HEK293 (cell line): ENCODE data around the gene MME.

Experiments
- CTCF ChIA-PET: fragments of 350-600 bp; formaldehyde crosslinking; extraction: SDS; loops from one replicate; lab custom pipeline; 2021; ENCODE audit warnings: antibody characterized with exemption; lab: Yijun Ruan, JAX
- POLR2A ChIA-PET: fragments of 300-600 bp; formaldehyde crosslinking; extraction: SDS; loops from one replicate; lab custom pipeline; 2020; ENCODE audit warnings: antibody characterized with exemption, inconsistent platforms; lab: Yijun Ruan, JAX
- H3K27ac ChIP-seq: fragments of 200-500 bp; sonication (Bioruptor generic); 2 replicates; pipeline ENCODE4 v1.5.1; 2014; ENCODE audit warnings: low read depth, low read length, control low read depth, inconsistent platforms; ENCODE audit errors: extremely low read depth
- H3K36me3 ChIP-seq, 2 experiments: fragments of 200-500 bp in 1 of 2; sonication (Bioruptor generic) in 1 of 2; 1 replicate in 1 of 2; 2 replicates in 1 of 2; pipeline ENCODE4 v1.5.1; 2014 to 2017; ENCODE audit warnings: inconsistent platforms in 2 of 2, low read length in 2 of 2; ENCODE audit not compliant: control insufficient read depth in 2 of 2, insufficient read depth in 1 of 2
- H3K4me1 ChIP-seq: fragments of 200-500 bp; sonication (Bioruptor generic); 2 replicates; pipeline ENCODE4 v1.5.1; 2014; ENCODE audit warnings: mild to moderate bottlenecking, low read length, inconsistent platforms; ENCODE audit not compliant: control insufficient read depth, insufficient read depth
- H3K4me3 ChIP-seq: 2 replicates; pipeline ENCODE4 v1.5.1; 2011; ENCODE audit warnings: low read depth, mild to moderate bottlenecking, control low read depth, low read length, moderate library complexity
- H3K9me3 ChIP-seq: fragments of 200-500 bp; sonication (Bioruptor generic); 2 replicates; pipeline ENCODE4 v1.5.1; 2014; ENCODE audit warnings: low read depth, low read length, inconsistent platforms; ENCODE audit not compliant: control insufficient read depth, insufficient read depth
- GLIS1 ChIP-seq: fragments of 450-650 bp; formaldehyde crosslinking; IDR thresholded peaks from 2 replicates; pipeline ENCODE4 v1.5.1; 2016; ENCODE audit warnings: missing biosample characterization, missing genetic modification characterization
- KLF1 ChIP-seq: fragments of 450-650 bp; formaldehyde crosslinking; IDR thresholded peaks from 2 replicates; pipeline ENCODE4 v1.5.1; 2016; ENCODE audit warnings: missing biosample characterization, missing genetic modification characterization
- KLF17 ChIP-seq: fragments of 450-650 bp; formaldehyde crosslinking; IDR thresholded peaks from 2 replicates; pipeline ENCODE4 v1.5.1; 2016; ENCODE audit warnings: missing biosample characterization, missing genetic modification characterization
- PRDM1 ChIP-seq: fragments of 450-650 bp; formaldehyde crosslinking; IDR thresholded peaks from 2 replicates; pipeline ENCODE4; 2016; ENCODE audit warnings: missing biosample characterization, missing genetic modification characterization
- SP3 ChIP-seq: fragments of 450-650 bp; formaldehyde crosslinking; IDR thresholded peaks from 2 replicates; pipeline ENCODE4 v1.5.1; 2016; ENCODE audit warnings: missing biosample characterization, missing genetic modification characterization
- SP7 ChIP-seq: fragments of 450-650 bp; formaldehyde crosslinking; IDR thresholded peaks from 2 replicates; pipeline ENCODE4 v1.5.1; 2016; ENCODE audit warnings: missing biosample characterization, missing genetic modification characterization
- TRIM28 ChIP-seq: IDR thresholded peaks from 2 replicates; pipeline ENCODE4 v1.6.1; 2011; ENCODE audit warnings: low read length, control low read depth, borderline replicate concordance
- ZBTB49 ChIP-seq: fragments of 450-650 bp; formaldehyde crosslinking; IDR thresholded peaks from 2 replicates; pipeline ENCODE4 v1.5.1; 2016; ENCODE audit warnings: missing biosample characterization, missing genetic modification characterization, low read depth
- ZNF112 ChIP-seq: fragments of 450-650 bp; formaldehyde crosslinking; IDR thresholded peaks from 2 replicates; pipeline ENCODE4 v1.5.0; 2017; ENCODE audit warnings: missing biosample characterization, missing genetic modification characterization
- ZNF140 ChIP-seq: fragments of 450-650 bp; formaldehyde crosslinking; IDR thresholded peaks from 2 replicates; pipeline ENCODE4 v1.5.1; 2016; ENCODE audit warnings: missing biosample characterization, missing genetic modification characterization
- ZNF148 ChIP-seq: fragments of 450-650 bp; formaldehyde crosslinking; IDR thresholded peaks from 2 replicates; pipeline ENCODE4 v1.5.0; 2017; ENCODE audit warnings: missing biosample characterization, missing genetic modification characterization, borderline replicate concordance
- ZNF184 ChIP-seq: fragments of 450-650 bp; IDR thresholded peaks from 2 replicates; pipeline ENCODE4 v1.5.1; 2018; ENCODE audit warnings: missing biosample characterization, mild to moderate bottlenecking, missing genetic modification characterization
- ZNF274 ChIP-seq, 2 experiments: fragments of 200-500 bp in 1 of 2; fragments of 450-650 bp in 1 of 2; sonication (Bioruptor generic) in 1 of 2; formaldehyde crosslinking in 1 of 2; IDR thresholded peaks; 2 replicates each; pipeline versions ENCODE4 v1.5.1 to v1.6.1; 2014 to 2016; ENCODE audit warnings: borderline replicate concordance in 1 of 2, inconsistent platforms in 1 of 2, low read length in 1 of 2, missing biosample characterization in 1 of 2, missing genetic modification characterization in 1 of 2
- ZNF488 ChIP-seq: fragments of 450-650 bp; formaldehyde crosslinking; IDR thresholded peaks from 2 replicates; pipeline ENCODE4 v1.5.1; 2016; ENCODE audit warnings: missing biosample characterization, missing genetic modification characterization
- ZNF558 ChIP-seq: fragments of 450-650 bp; formaldehyde crosslinking; IDR thresholded peaks from 2 replicates; pipeline ENCODE4 v1.5.1; 2016; ENCODE audit warnings: missing biosample characterization, missing genetic modification characterization
- ZNF561 ChIP-seq: fragments of 450-650 bp; IDR thresholded peaks from 2 replicates; pipeline ENCODE4 v1.5.1; 2018; ENCODE audit warnings: missing biosample characterization, missing genetic modification characterization, borderline replicate concordance
- ZNF785 ChIP-seq: fragments of 450-650 bp; formaldehyde crosslinking; IDR thresholded peaks from 2 replicates; pipeline ENCODE4 v1.5.1; 2016; ENCODE audit warnings: missing biosample characterization, missing genetic modification characterization
- ZNF830 ChIP-seq: fragments of 450-650 bp; IDR thresholded peaks from 2 replicates; pipeline ENCODE4 v1.5.0; 2018; ENCODE audit warnings: missing biosample characterization, missing genetic modification characterization, low read depth, mild to moderate bottlenecking, moderate library complexity
- ZXDB ChIP-seq: fragments of 450-650 bp; formaldehyde crosslinking; IDR thresholded peaks from 2 replicates; pipeline ENCODE4 v1.5.1; 2016; ENCODE audit warnings: missing biosample characterization, missing genetic modification characterization
- TF ChIP-seq, protein P1 (sequence below): fragments of 450-650 bp; formaldehyde crosslinking; optimal IDR thresholded peaks from 2 replicates; pipeline ENCODE3; 2016; ENCODE audit warnings: missing biosample characterization, mild to moderate bottlenecking, missing genetic modification characterization
- TF ChIP-seq, protein P2 (sequence below): fragments of 450-650 bp; formaldehyde crosslinking; IDR thresholded peaks from 2 replicates; pipeline ENCODE4 v1.5.1; 2016; ENCODE audit warnings: missing biosample characterization, missing genetic modification characterization

Gene MME

DNA sequence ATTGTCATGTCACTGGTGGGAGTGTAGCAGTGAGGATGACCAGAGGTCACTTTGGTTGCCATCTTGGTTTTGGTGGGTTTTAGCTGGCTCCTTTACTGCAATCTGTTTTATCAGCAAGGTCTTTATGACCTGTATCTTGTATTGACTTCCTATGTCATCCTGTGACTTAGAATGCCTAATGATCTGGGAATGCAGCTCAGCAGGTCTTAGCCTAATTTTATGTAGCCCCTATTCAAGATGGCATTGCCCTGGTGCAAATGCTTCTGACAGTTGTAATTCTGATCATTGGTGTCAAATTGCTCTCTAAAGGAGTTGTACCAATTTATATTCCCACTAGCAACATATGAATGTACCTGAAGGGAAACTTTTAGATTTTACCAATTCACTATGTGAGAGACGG lies 139.0 kb downstream of the MME start:
- Histone ChIP-seq H3K4me1 (no peaks in the 10 kb centered on the region), H3K9me3 (no peaks in the 10 kb centered on the region), H3K4me3 (no peak overlapping the region), H3K36me3 (no peaks in the 10 kb centered on the region), H3K27ac (no peak overlapping the region)
- CTCF ChIA-PET = interaction anchor here (0.6 kb wide), 1 partner anchor 101 kb away, joined by 3 read pairs; no protein-coding TSS in a partner anchor
- TF ChIP-seq ZNF558 (tag by site-specific recombination) (no peak), ZNF785 (tag by site-specific recombination) (no peak), PRDM1 (tag by site-specific recombination) (no peak), TRIM28 (no peak), ZNF140 (tag by site-specific recombination) (no peak), SP3 (tag by site-specific recombination) (no peak), GLIS1 (tag by site-specific recombination) (no peak), ZBTB49 (tag by site-specific recombination) (no peak), ZNF488 (tag by site-specific recombination) (no peak), ZNF274 (IDR thresholded peaks at IDR 0.05; ENCODE audit: low read length) (no peak), ZNF274 (tag by site-specific recombination; IDR thresholded peaks at IDR 0.05; ENCODE audit: borderline replicate concordance) (no peak)
- POLR2A ChIA-PET = no interaction called here

- H3K27ac ChIP-seq = no peak overlapping the region
- H3K4me3 ChIP-seq = no peak overlapping the region
- TF ChIP-seq ZXDB (tag by site-specific recombination) (no peak), KLF17 (no peak), ZNF184 (tag by site-specific recombination) (no peak), ZNF830 (tag by site-specific recombination) (no peak), KLF1 (tag by site-specific recombination) (no peak), ZNF561 (tag by site-specific recombination) (no peak)
- no peaks in the 10 kb centered on the region for H3K4me1 ChIP-seq
- H3K36me3 ChIP-seq = no peaks in the 10 kb centered on the region
- no peaks in the 10 kb centered on the region for H3K9me3 ChIP-seq
- ChIA-PET CTCF (no interaction called here), POLR2A (no interaction called here)
Measured at GRCh38 chr3:155225417-155225816, 145.3 kb downstream of the MME start.

DNA sequence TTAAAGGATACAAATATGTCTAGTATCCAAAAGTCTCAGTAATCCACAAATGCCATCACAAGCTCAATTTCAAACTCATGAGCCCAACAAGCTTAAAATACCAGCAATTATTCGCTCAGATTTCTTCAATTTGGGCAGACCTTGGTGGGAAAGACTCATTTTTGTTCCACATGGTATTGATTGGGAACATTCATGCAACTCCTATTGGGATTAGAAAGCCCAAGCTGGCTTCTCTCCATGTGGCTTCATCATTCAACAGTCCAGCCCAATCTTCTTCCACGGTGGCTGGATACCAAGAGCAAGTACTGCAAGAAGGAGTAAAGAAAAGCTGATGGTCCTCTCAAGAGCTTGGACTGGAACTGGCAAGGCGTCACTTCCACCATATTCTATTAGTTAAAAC lies 147.0 kb downstream of the MME start:
- CTCF ChIA-PET = no interaction called here
- Histone ChIP-seq H3K27ac (no peak overlapping the region), H3K4me3 (no peak overlapping the region), H3K4me1 (no peaks in the 10 kb centered on the region), H3K9me3 (no peaks in the 10 kb centered on the region), H3K36me3 (no peaks in the 10 kb centered on the region)
- POLR2A ChIA-PET = no interaction called here
- TF ChIP-seq ZNF112 (tag by site-specific recombination) (no peak), SP7 (tag by site-specific recombination) (no peak), ZNF148 (tag by site-specific recombination) (no peak)
- TF ChIP-seq, protein P1, sequence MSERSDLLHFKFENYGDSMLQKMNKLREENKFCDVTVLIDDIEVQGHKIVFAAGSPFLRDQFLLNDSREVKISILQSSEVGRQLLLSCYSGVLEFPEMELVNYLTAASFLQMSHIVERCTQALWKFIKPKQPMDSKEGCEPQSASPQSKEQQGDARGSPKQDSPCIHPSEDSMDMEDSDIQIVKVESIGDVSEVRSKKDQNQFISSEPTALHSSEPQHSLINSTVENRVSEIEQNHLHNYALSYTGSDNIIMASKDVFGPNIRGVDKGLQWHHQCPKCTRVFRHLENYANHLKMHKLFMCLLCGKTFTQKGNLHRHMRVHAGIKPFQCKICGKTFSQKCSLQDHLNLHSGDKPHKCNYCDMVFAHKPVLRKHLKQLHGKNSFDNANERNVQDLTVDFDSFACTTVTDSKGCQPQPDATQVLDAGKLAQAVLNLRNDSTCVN (tag by site-specific recombination) = no peak
- TF ChIP-seq, protein P2, sequence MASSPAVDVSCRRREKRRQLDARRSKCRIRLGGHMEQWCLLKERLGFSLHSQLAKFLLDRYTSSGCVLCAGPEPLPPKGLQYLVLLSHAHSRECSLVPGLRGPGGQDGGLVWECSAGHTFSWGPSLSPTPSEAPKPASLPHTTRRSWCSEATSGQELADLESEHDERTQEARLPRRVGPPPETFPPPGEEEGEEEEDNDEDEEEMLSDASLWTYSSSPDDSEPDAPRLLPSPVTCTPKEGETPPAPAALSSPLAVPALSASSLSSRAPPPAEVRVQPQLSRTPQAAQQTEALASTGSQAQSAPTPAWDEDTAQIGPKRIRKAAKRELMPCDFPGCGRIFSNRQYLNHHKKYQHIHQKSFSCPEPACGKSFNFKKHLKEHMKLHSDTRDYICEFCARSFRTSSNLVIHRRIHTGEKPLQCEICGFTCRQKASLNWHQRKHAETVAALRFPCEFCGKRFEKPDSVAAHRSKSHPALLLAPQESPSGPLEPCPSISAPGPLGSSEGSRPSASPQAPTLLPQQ = no peak
